HFFc6 (cell line): ENCODE data around the gene KIAA0513. TPM values are rescaled to one million over a fixed set of nuclear protein-coding genes. Genes with fewer than 3 reads are reported as not detected.

Experiments used
- DNase-seq: peaks from one replicate; pipeline ENCODE4 v3.0.0-alpha.2; 2018
- H3K27ac Mint-ChIP-seq: 2 replicates; pipeline ENCODE4 v1.8.0; 2020; ENCODE audit warnings: mild to moderate bottlenecking, mixed read lengths
- H3K27me3 Mint-ChIP-seq: 2 replicates; pipeline ENCODE4 v1.8.0; 2021; ENCODE audit warnings: mild to moderate bottlenecking, moderate library complexity, mixed read lengths; ENCODE audit not compliant: insufficient read depth
- H3K36me3 Mint-ChIP-seq: 2 replicates; pipeline ENCODE4 v1.8.0; 2021; ENCODE audit warnings: low read depth, mixed read lengths
- H3K4me1 Mint-ChIP-seq: 2 replicates; pipeline ENCODE4 v1.8.0; 2020; ENCODE audit warnings: low read depth, mixed read lengths
- H3K4me3 Mint-ChIP-seq: 2 replicates; pipeline ENCODE4 v1.8.0; 2020; ENCODE audit warnings: mild to moderate bottlenecking, moderate library complexity, mixed read lengths
- H3K9me3 Mint-ChIP-seq: 2 replicates; pipeline ENCODE4 v1.8.0; 2020; ENCODE audit warnings: mild to moderate bottlenecking, mixed read lengths
- total RNA-seq, 6 experiments: library from RNA; stranded (reverse); fragmentation: NEBNext Ultra II Directional; extraction: Animal tissue kit (Norgen Biotek cat#: 25700); gene quantifications; 2 replicates in 1 of 6; 3 replicates in 5 of 6; pipeline ENCODE4 v1.2.3, GENCODE V29; 2021
- TF ChIP-seq, protein P1 (sequence below): fragments of 200-600 bp; sonication (generic); IDR thresholded peaks from 2 replicates; pipeline ENCODE4 v1.5.0; 2021; ENCODE audit warnings: antibody characterized with exemption, mild to moderate bottlenecking

Gene KIAA0513
- total RNA-seq, 6 experiments from 2014 or later, result 12.5 to 15.4 (median 13.8) TPM

DNA sequence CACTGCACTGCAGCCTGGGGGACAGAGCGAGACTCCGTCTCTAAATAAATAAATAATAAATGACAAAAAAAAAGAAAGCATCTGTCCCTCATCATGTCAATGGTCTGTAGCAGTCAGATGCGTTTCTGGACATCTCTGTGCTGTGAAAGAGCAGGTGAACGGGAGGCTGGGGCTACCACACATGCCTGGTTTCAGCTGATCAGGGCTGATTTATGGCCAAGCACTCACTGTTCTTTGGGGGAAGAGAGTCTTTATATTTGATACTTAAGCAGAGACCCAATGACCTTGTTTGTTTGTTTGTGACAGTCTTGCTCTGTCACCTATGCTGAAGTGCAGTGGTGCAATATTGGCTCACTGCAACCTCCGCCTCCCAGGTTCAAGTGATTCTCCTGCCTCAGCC is 17.5 kb downstream of the KIAA0513 start:
- TF ChIP-seq, protein P1, sequence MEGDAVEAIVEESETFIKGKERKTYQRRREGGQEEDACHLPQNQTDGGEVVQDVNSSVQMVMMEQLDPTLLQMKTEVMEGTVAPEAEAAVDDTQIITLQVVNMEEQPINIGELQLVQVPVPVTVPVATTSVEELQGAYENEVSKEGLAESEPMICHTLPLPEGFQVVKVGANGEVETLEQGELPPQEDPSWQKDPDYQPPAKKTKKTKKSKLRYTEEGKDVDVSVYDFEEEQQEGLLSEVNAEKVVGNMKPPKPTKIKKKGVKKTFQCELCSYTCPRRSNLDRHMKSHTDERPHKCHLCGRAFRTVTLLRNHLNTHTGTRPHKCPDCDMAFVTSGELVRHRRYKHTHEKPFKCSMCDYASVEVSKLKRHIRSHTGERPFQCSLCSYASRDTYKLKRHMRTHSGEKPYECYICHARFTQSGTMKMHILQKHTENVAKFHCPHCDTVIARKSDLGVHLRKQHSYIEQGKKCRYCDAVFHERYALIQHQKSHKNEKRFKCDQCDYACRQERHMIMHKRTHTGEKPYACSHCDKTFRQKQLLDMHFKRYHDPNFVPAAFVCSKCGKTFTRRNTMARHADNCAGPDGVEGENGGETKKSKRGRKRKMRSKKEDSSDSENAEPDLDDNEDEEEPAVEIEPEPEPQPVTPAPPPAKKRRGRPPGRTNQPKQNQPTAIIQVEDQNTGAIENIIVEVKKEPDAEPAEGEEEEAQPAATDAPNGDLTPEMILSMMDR, result no peak
- no peaks in the 10 kb centered on the region for H3K9me3 Mint-ChIP-seq
- no peak for DNase-seq
- no peak overlapping the region for H3K4me3 Mint-ChIP-seq
- H3K27me3 Mint-ChIP-seq, result no peaks in the 10 kb centered on the region; the same call in 1 of the 2 replicates
- no peak overlapping the region for H3K27ac Mint-ChIP-seq
- peaks cover 12% of the 10 kb centered on the region for H3K36me3 Mint-ChIP-seq
- H3K4me1 Mint-ChIP-seq, result no peaks in the 10 kb centered on the region

DNA sequence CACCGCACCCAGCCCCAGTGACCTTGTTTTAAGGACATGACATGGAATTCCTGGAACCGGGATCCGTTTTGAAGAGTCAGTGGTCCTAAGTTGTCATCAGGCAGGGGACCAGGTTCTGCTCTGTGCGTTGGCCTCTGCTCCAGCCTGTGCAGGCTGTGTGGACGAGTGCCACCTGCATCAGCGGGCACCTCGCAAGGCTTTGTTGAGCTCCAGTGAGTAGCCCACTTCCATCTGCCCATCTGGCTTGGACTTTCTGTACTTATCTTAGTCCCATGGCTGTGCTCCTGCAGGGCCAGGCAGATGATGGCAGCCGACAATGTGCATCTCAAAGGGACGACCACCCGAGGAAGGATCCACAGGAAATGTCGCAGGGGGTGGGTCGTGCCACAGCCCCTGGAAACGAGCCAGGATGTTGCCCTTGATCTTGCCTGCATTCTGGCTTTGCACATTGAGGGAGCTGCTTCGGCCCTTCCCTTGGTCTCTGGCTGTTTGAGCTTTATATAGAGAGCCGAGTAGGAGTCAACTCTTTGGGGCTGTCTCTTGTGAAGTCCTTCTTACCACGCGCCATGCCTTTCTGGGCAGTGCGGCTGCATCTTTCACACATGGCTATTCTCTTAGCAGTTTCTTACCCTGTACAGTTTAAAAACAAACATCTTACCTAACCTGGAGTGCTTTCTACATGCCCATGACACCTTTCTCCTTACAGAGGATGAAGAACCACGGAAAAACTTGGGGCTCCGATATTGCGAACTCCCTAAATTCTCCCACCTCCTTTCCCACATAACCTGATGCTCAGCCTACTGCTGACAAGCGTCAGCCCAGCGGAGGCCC is 18.3 kb downstream of the KIAA0513 start:
- TF ChIP-seq, protein P1, result no peak
- Mint-ChIP-seq H3K9me3 (no peaks in the 10 kb centered on the region), H3K4me1 (no peaks in the 10 kb centered on the region), H3K36me3 (peaks cover 12% of the 10 kb centered on the region), H3K27ac (no peak overlapping the region), H3K4me3 (no peak overlapping the region), H3K27me3 (peaks cover 2% of the 10 kb centered on the region; the same call in 1 of the 2 replicates)
- no peak for DNase-seq

DNA sequence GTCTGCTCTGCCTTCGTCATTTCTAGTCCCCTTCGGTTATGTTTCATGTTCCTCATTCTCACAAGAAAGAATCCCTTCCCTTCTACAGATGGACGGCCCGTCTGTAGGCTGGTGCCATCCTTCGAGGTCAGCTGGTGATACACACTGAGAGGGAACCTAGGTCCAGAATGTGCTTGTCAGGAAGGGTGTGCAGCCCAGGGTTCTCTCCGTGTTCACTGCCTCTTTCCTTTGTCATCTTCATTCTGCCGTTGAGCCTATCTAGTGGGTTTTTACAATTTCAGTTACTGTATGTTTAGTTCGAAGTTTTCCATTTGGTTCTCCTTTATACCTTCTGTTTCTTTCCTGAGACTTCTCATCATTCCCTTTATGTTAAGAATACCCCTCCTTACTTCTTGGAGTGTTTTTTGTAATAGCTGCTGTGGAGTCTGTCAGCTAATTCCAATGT is 18.9 kb downstream of the KIAA0513 start:
- peaks cover 12% of the 10 kb centered on the region for H3K36me3 Mint-ChIP-seq

DNA sequence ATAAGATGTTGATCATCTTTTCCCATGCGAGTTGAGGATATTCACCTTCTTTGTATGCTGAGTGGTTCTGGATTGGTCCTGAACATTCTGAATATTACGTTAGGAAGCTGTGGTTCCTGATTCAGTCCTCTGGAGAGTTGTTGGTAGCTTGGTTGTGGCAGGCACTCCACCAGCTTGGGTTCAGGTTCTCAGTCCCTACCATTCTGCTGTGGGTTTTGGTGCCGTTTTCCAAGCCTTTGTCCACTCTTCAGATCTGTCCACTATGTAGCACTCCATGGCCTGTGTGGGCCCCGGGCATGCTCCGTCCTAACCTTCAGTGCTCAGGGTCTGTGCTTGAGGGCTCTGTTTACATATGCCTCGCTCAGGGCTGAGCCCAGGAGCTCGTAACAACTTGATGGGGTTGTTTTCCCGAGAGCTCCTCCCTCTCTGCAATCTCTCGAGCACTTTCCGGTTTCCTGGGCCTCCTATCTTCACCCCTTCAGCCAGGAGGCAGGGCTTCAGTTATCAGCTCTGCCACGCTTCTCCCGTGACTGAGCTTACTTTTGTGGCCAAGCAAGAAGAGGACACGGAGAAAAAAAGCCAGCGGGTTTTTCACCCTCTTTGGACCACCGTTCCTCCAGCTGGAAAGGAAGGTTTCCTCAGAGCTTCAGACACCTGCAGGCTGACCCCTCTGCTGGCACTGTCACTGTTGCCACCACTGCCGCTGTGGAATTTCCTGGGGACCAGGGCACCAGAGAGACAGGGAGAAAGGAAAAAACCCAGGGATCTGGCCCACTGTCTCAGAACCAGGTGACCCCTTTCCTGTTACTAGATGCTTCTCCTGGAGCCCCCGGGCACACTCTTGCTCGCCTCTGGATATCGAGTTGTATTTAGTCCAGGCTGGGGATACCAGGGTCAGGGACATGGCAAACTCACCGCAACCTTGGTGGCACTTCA is 19.6 kb downstream of the KIAA0513 start:
- H3K4me3 Mint-ChIP-seq, result no peak overlapping the region
- no peaks in the 10 kb centered on the region for H3K4me1 Mint-ChIP-seq
- no peaks in the 10 kb centered on the region for H3K9me3 Mint-ChIP-seq
- H3K27me3 Mint-ChIP-seq, result peaks cover 2% of the 10 kb centered on the region; the same call in 1 of the 2 replicates
- no peak overlapping the region for H3K27ac Mint-ChIP-seq
- DNase-seq, result no peak
- peaks cover 12% of the 10 kb centered on the region for H3K36me3 Mint-ChIP-seq
- TF ChIP-seq, protein P1, result no peak

More for the DNA sequence above, 18.9 kb downstream of the KIAA0513 start:
- no peaks in the 10 kb centered on the region for H3K4me1 Mint-ChIP-seq
- no peak overlapping the region for H3K27ac Mint-ChIP-seq
- no peaks in the 10 kb centered on the region for H3K9me3 Mint-ChIP-seq
- H3K4me3 Mint-ChIP-seq, result no peak overlapping the region
- H3K27me3 Mint-ChIP-seq, result peaks cover 2% of the 10 kb centered on the region; the same call in 1 of the 2 replicates
- DNase-seq, result no peak
- TF ChIP-seq, protein P1, result no peak

DNA sequence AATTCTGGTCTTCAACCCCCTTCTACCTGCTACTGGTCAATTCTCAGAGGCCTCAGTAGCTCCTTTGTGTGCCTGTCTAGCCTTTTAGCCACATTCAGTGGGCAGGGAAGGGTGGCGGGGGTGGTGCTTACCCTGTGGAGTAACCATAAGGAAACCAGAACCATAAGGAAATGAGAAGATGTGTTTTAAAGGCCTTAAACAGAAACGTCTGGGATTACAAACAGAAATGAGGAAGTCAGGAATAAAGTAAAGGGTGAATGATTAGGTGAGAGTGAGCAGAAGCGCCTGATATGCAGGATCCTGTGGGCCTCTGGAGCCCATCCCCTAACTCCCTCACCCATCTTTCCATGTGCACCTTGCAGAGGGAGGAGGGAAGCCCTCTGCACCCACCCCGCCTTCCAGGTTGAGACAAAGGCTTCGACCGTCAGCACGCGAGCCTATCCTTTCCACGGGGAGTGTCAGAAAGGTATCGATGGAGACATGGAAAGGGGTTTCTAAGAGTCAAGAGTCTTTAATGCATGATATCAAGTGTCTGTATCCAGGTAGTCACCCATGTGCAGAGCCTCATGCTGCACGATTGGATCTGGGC is 20.4 kb downstream of the KIAA0513 start:
- peaks cover 2% of the 10 kb centered on the region; the same call in 1 of the 2 replicates for H3K27me3 Mint-ChIP-seq
- peaks cover 12% of the 10 kb centered on the region for H3K36me3 Mint-ChIP-seq
- TF ChIP-seq, protein P1, result no peak
- no peak overlapping the region for H3K4me3 Mint-ChIP-seq
- DNase-seq, result no peak
- H3K9me3 Mint-ChIP-seq, result no peaks in the 10 kb centered on the region
- no peaks in the 10 kb centered on the region for H3K4me1 Mint-ChIP-seq
- H3K27ac Mint-ChIP-seq, result no peak overlapping the region
